ENCODE measurements around the gene BTG2.

The BTG2 gene

GRCh38 chr1:203283597-203283996 is 21.7 kb upstream of the BTG2 start:
- no peak for TF ChIP-seq CTCF (IDR thresholded peaks at IDR 0.05; ENCODE audit: low read depth, low read length)

GRCh38 chr1:203284411-203285123 is 20.8 kb upstream of the BTG2 start:
- no peak overlapping the region for H3K4me3 ChIP-seq (ENCODE audit: low read depth, low read length)
- TF ChIP-seq CTCF (IDR thresholded peaks at IDR 0.05; ENCODE audit: low read depth, low read length), result no peak

More at GRCh38 chr1:203283597-203283996, 21.7 kb upstream of the BTG2 start:
- no peak overlapping the region for H3K4me3 ChIP-seq (ENCODE audit: low read depth, low read length)

- TF ChIP-seq CTCF (IDR thresholded peaks at IDR 0.05; ENCODE audit: low read depth, low read length), result no peak
- H3K4me3 ChIP-seq (ENCODE audit: low read depth, low read length), result no peak overlapping the region
Measured at GRCh38 chr1:203286161-203286984, 18.9 kb upstream of the BTG2 start.

- no peak overlapping the region for H3K4me3 ChIP-seq (ENCODE audit: low read depth, low read length)
- TF ChIP-seq CTCF (IDR thresholded peaks at IDR 0.05; ENCODE audit: low read depth, low read length), result no peak
Measured at GRCh38 chr1:203287109-203287893, 18.0 kb upstream of the BTG2 start.

GRCh38 chr1:203287898-203288297 is 17.4 kb upstream of the BTG2 start:
- no peak for TF ChIP-seq CTCF (IDR thresholded peaks at IDR 0.05; ENCODE audit: low read depth, low read length)
- H3K4me3 ChIP-seq (ENCODE audit: low read depth, low read length), result no peak overlapping the region

DNA sequence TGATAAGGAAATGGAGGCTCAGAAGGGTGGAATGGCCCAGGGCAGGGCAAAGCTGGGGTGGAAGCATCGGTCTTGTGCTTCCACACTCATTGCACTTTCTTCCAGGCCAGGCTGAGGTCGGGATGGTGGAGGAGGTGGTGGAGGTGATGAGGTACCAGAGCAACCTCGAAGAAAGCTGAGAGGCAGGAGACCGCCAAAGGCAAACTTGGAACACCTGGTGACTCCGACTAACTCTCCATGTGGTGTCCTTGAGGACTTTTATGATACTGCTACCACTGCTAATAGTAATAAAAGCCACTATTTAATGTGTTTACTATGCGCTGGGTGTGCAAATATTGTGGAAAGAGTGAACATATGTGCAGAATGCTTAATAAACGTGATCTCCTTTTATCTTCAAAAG is 16.9 kb upstream of the BTG2 start:
- no peak overlapping the region for H3K4me3 ChIP-seq (ENCODE audit: low read depth, low read length)
- no peak for TF ChIP-seq CTCF (IDR thresholded peaks at IDR 0.05; ENCODE audit: low read depth, low read length)
